B cell (primary cell): ENCODE data around the gene KCNQ1OT1. TPM values are rescaled to one million over a fixed set of nuclear protein-coding genes. Genes with fewer than 3 reads are reported as not detected.

Experiments
- ATAC-seq: fragments of 200-7000 bp; cut with Tn5 transposase; one replicate; pipeline ENCODE4 v1.10.0; 2021; ENCODE audit warnings: low read depth, mild to moderate bottlenecking, moderate number of reproducible peaks, moderate library complexity
- CTCF ChIA-PET: fragments of 350-600 bp; sonication (Branson Sonifier 250); formaldehyde crosslinking; loops from one replicate; lab custom pipeline; 2021; ENCODE audit warnings: antibody characterized with exemption, inconsistent platforms; lab: Charles Lee
- POLR2A ChIA-PET: fragments of 350-600 bp; sonication (Branson Sonifier 250); formaldehyde crosslinking; loops from one replicate; lab custom pipeline; 2021; ENCODE audit warnings: antibody characterized with exemption; lab: Charles Lee
- DNase-seq: peaks from one replicate; pipeline ENCODE4 v3.0.0; 2013
- H2AFZ ChIP-seq: 2 replicates; pipeline ENCODE4 v1.6.1; 2012; ENCODE audit warnings: mild to moderate bottlenecking, low read depth, low read length; ENCODE audit not compliant: insufficient read depth, poor library complexity, severe bottlenecking
- H3K27ac ChIP-seq, 2 donors: 1 replicate in 1 of 2; 2 replicates in 1 of 2; pipeline ENCODE4 v1.5.1; 2012 to 2013; ENCODE audit warnings: low read length in 2 of 2, mild to moderate bottlenecking in 2 of 2, moderate library complexity in 1 of 2
- H3K27me3 ChIP-seq, 4 experiments: fragments of 200-600 bp in 1 of 4; sonication (generic) in 1 of 4; replicated peaks in 1 of 4; 1 replicate in 2 of 4; 2 replicates in 2 of 4; pipeline versions ENCODE4 v1.6.1 to v1.7.0; 2013 to 2016; ENCODE audit warnings: low read length in 3 of 4, mild to moderate bottlenecking in 2 of 4, mixed read lengths in 1 of 4, moderate library complexity in 1 of 4; ENCODE audit not compliant: insufficient read depth in 4 of 4, control insufficient read depth in 3 of 4; ENCODE audit errors: control extremely low read depth in 1 of 4
- H3K36me3 ChIP-seq, 2 experiments: replicated peaks in 1 of 2; 1 replicate in 1 of 2; 2 replicates in 1 of 2; pipeline versions ENCODE4 v1.6.1 to v1.7.1; 2013; ENCODE audit warnings: low read length in 1 of 2; ENCODE audit not compliant: insufficient read depth in 2 of 2, control insufficient read depth in 1 of 2; ENCODE audit errors: control extremely low read depth in 1 of 2, extremely low read depth in 1 of 2
- H3K4me1 ChIP-seq, 2 donors: fragments of 200-600 bp in 1 of 2; sonication (generic) in 1 of 2; 1 replicate in 1 of 2; 2 replicates in 1 of 2; pipeline versions ENCODE4 v1.5.1 to v1.6.1; 2013 to 2017; ENCODE audit warnings: low read length in 2 of 2; ENCODE audit not compliant: control insufficient read depth in 2 of 2, insufficient read depth in 2 of 2
- H3K4me2 ChIP-seq: replicated peaks from 2 replicates; pipeline ENCODE3; 2012; ENCODE audit warnings: mild to moderate bottlenecking, low read depth, low read length; ENCODE audit not compliant: poor library complexity, severe bottlenecking
- H3K4me3 ChIP-seq, 5 experiments: fragments of 200-600 bp in 1 of 5; sonication (generic) in 1 of 5; 1 replicate in 3 of 5; 2 replicates in 2 of 5; pipeline versions ENCODE4 v1.5.1 to v1.7.0; 2011 to 2016; ENCODE audit warnings: low read length in 4 of 5, mild to moderate bottlenecking in 4 of 5, low read depth in 2 of 5, control low read depth in 1 of 5, moderate library complexity in 1 of 5; ENCODE audit not compliant: insufficient read depth in 1 of 5; ENCODE audit errors: control extremely low read depth in 1 of 5, extremely low read depth in 1 of 5
- H3K79me2 ChIP-seq: fragments of 200-600 bp; sonication (generic); one replicate; pipeline ENCODE4 v1.6.0; 2016; ENCODE audit warnings: low read length; ENCODE audit not compliant: control insufficient read depth, insufficient read depth
- H3K9ac ChIP-seq: fragments of 200-600 bp; sonication (generic); 2 replicates; pipeline ENCODE4 v1.6.1; 2017; ENCODE audit warnings: mild to moderate bottlenecking, low read length, moderate library complexity
- H3K9me3 ChIP-seq, 3 donors: one replicate each; pipeline versions ENCODE4 v1.6.1 to v1.7.1; 2013; ENCODE audit warnings: low read length in 2 of 3; ENCODE audit not compliant: control insufficient read depth in 2 of 3, insufficient read depth in 1 of 3; ENCODE audit errors: control extremely low read depth in 1 of 3
- H4K20me1 ChIP-seq: 2 replicates; pipeline ENCODE4 v1.6.0; 2012; ENCODE audit warnings: mild to moderate bottlenecking, low read length; ENCODE audit not compliant: insufficient read depth, control insufficient read depth, poor library complexity, severe bottlenecking
- H3K27ac Mint-ChIP-seq: one replicate; pipeline ENCODE4 v1.8.0; 2021; ENCODE audit warnings: mixed read lengths
- H3K27me3 Mint-ChIP-seq: one replicate; pipeline ENCODE4 v1.8.0; 2021; ENCODE audit warnings: mixed read lengths
- H3K4me1 Mint-ChIP-seq: one replicate; pipeline ENCODE4 v1.8.0; 2021; ENCODE audit warnings: mixed read lengths
- H3K4me3 Mint-ChIP-seq: one replicate; pipeline ENCODE4 v1.8.0; 2021; ENCODE audit warnings: mixed read lengths
- H3K9me3 Mint-ChIP-seq: one replicate; pipeline ENCODE4 v1.8.0; 2022; ENCODE audit warnings: mixed read lengths; ENCODE audit not compliant: insufficient read depth
- CTCF ChIP-seq: fragments of 200-600 bp; IDR thresholded peaks from one replicate; pipeline ENCODE4 v1.8.0; 2022; ENCODE audit warnings: antibody characterized with exemption, mild to moderate bottlenecking
- EZH2 ChIP-seq: IDR thresholded peaks from 2 replicates; pipeline ENCODE4 v1.6.1; 2012; ENCODE audit warnings: borderline replicate concordance, low read depth, mild to moderate bottlenecking, moderate library complexity, low read length; ENCODE audit not compliant: insufficient read depth, poor library complexity, severe bottlenecking
- WGBS: methylation state at CpG from one replicate; pipeline ENCODE4 v1.1.5; 2013; ENCODE audit warnings: missing lambda C conversion rate; ENCODE audit not compliant: insufficient coverage; 5-methylcytosine and 5-hydroxymethylcytosine counted together
- intact Hi-C: fragments of 100-400 bp; cut with micrococcal nuclease; formaldehyde crosslinking; loops from one replicate; pipeline ENCODE4 v1.10.0; 2022
- polyA plus RNA-seq: library from polyadenylated mRNA; depleted of rRNA; stranded (reverse); fragments of >200 nt; gene quantifications from 2 replicates; pipeline ENCODE4 v1.2.3, GENCODE V29; 2012
- total RNA-seq, 2 donors: library from RNA; stranded (reverse); fragments of 120-200 nt in 1 of 2; gene quantifications; 1 replicate in 1 of 2; 2 replicates in 1 of 2; pipeline versions ENCODE4 v1.2.3 to v1.2.4, GENCODE V29; 2013 to 2022

Gene KCNQ1OT1
- total and polyA plus RNA-seq, 2 donors (not counting 1 experiment from before 2014, with no cell fraction given) = 0.03 to 0.89 TPM

DNA sequence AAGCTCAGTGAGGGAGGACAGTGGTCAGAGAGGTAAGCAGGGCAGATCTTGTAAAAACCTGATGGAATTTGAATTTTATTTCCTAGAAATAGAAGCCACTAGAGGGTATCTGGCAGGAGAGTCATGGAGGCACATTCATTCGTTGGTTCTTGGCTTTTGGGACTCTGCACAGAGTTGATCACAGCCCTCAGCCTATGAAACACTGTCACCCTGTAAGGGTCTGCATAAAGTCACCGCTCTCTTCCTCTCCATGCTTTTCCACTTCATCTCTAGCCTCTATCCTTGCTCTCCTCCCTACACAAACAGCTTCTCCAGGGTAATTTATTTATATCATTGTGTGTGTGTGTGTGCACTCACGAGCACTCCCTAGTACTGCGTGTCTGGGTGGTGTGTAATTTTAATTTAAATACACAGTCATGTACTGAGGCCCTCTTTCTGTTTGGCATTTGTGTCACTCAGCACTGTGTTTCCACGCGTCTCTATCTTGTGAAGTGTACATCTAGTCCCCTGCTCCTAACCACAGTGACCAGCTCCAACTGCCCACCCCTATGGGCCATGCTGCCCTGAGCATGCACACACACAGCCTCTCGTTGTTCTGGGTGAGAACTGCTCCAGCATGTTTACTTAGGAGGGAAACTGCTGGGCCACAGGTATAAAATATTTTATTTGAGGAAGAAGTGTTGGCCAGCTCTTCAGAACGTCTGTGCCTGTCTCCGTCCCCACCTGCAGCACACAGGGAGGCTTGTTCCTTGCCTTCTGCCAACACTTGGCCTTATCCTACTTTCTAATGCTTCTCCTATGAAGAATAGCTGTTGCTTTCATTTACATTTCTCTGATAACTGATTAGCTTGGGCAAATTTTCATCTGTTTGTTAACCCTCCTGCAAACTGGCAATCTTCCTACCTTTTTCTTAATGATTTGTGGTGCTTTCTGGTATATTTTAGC lies 4.5 kb downstream of the KCNQ1OT1 start:
- H3K27me3 Mint-ChIP-seq = no peaks in the 10 kb centered on the region
- Histone ChIP-seq H3K9ac (no peak overlapping the region), H3K4me1 (peaks cover 24 to 32% of the 10 kb centered on the region in 2 donors), H3K27me3 (peaks cover 0 to 8% (median 1%) of the 10 kb centered on the region in 4 experiments), H3K4me2 (peak overlapping the region; percentile 39), H3K79me2 (peaks cover 5% of the 10 kb centered on the region), H4K20me1 (peaks cover 31% of the 10 kb centered on the region), H3K27ac (no peak overlapping the region), H3K9me3 (peaks cover 0 to 15% (median 0%) of the 10 kb centered on the region in 3 donors), H2AFZ (no peak overlapping the region), H3K4me3 (no peak overlapping the region), H3K36me3 (no peaks in the 10 kb centered on the region)
- TF ChIP-seq CTCF (no peak), EZH2 (no peak)
- DNase-seq = no peak
- H3K4me1 Mint-ChIP-seq = peaks cover 32% of the 10 kb centered on the region
- H3K9me3 Mint-ChIP-seq = no peaks in the 10 kb centered on the region
- ATAC-seq = no peak
- intact Hi-C loops = no loop called here
- peak overlapping the region; percentile 6 for H3K27ac Mint-ChIP-seq
- WGBS = 83% methylated on average over 2 of the region's 9 CpGs
- H3K4me3 Mint-ChIP-seq = no peak overlapping the region
- ChIA-PET CTCF (no interaction called here), POLR2A (no interaction called here)

GRCh38 chr11:2694495-2694894 lies 5.3 kb downstream of the KCNQ1OT1 start:
- H3K4me1 Mint-ChIP-seq = peaks cover 36% of the 10 kb centered on the region
- Histone ChIP-seq H3K4me1 (peaks cover 24 to 32% of the 10 kb centered on the region in 2 donors), H3K9ac (no peak overlapping the region), H2AFZ (no peak overlapping the region), H3K27ac (peak overlapping the region in 1 of 2 donors; percentile 20), H3K9me3 (peaks cover 0 to 11% (median 0%) of the 10 kb centered on the region in 3 donors), H3K27me3 (peaks cover 0 to 8% (median 1%) of the 10 kb centered on the region in 4 experiments), H3K4me3 (no peak overlapping the region), H3K79me2 (peaks cover 5% of the 10 kb centered on the region), H3K36me3 (no peaks in the 10 kb centered on the region), H3K4me2 (peak overlapping the region; percentile 39), H4K20me1 (peaks cover 30% of the 10 kb centered on the region)
- ATAC-seq (peak; percentile 48), DNase-seq (peak; percentile 17)
- peak overlapping the region; percentile 6 for H3K27ac Mint-ChIP-seq
- ChIA-PET POLR2A (no interaction called here), CTCF (no interaction called here)
- no peaks in the 10 kb centered on the region for H3K9me3 Mint-ChIP-seq
- no peak for TF ChIP-seq CTCF
- TF ChIP-seq EZH2 = no peak
- intact Hi-C loops = no loop called here
- no peaks in the 10 kb centered on the region for H3K27me3 Mint-ChIP-seq
- H3K4me3 Mint-ChIP-seq = peak overlapping the region; percentile 0
- 31% methylated on average over 5 of the region's 7 CpGs for whole genome bisulfite sequencing
